ENCODE results near the gene VPS45.

DNA sequence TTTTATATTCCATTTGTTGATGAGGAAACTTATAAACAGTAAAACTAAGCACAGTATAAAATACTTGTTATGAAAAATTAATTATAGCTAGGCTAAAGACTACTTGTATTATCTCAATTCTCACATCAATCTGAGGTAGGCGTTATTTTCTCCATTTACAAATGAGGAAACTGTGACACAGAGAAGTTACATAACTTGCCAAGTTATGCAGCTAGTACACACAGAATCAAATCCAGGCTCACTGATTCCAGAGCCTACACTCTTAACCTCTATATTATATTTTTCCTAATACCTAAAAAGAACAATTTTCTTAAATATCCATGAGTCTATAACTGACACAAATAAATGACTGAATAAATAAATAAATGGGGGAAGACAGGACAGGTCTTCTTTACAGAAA is 11.2 kb upstream of the VPS45 start:
- TF ChIP-seq, protein P1, sequence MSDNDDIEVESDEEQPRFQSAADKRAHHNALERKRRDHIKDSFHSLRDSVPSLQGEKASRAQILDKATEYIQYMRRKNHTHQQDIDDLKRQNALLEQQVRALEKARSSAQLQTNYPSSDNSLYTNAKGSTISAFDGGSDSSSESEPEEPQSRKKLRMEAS (IDR thresholded peaks at IDR 0.05; ENCODE audit: low read depth, low read length) = no peak
- no peak for TF ChIP-seq POLR2A (IDR thresholded peaks at IDR 0.05; ENCODE audit: extremely low read depth, insufficient read length)
- TF ChIP-seq, protein P2, sequence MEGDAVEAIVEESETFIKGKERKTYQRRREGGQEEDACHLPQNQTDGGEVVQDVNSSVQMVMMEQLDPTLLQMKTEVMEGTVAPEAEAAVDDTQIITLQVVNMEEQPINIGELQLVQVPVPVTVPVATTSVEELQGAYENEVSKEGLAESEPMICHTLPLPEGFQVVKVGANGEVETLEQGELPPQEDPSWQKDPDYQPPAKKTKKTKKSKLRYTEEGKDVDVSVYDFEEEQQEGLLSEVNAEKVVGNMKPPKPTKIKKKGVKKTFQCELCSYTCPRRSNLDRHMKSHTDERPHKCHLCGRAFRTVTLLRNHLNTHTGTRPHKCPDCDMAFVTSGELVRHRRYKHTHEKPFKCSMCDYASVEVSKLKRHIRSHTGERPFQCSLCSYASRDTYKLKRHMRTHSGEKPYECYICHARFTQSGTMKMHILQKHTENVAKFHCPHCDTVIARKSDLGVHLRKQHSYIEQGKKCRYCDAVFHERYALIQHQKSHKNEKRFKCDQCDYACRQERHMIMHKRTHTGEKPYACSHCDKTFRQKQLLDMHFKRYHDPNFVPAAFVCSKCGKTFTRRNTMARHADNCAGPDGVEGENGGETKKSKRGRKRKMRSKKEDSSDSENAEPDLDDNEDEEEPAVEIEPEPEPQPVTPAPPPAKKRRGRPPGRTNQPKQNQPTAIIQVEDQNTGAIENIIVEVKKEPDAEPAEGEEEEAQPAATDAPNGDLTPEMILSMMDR (IDR thresholded peaks at IDR 0.05; ENCODE audit: low read depth, low read length) = no peak

Data from NB4 (cell line).